DND-41 (cell line): Measurements from ENCODE around the gene TRUB2.

Experiments
- CTCF ChIP-seq: IDR thresholded peaks from 2 replicates; pipeline ENCODE4 v1.5.1; 2012; ENCODE audit warnings: borderline replicate concordance, low read length, moderate library complexity, mild to moderate bottlenecking; ENCODE audit not compliant: poor library complexity, severe bottlenecking; ENCODE audit errors: extremely low read depth
- EZH2 ChIP-seq: IDR thresholded peaks from 3 replicates; pipeline ENCODE4 v1.6.1; 2012; ENCODE audit warnings: borderline replicate concordance, low read depth, mild to moderate bottlenecking, moderate library complexity, low read length, inconsistent platforms; ENCODE audit not compliant: severe bottlenecking

GRCh38 chr9:128317629-128318028 lies 4.6 kb downstream of the TRUB2 start:
- TF ChIP-seq CTCF (no peak), EZH2 (no peak)
